HepG2 (cell line): ENCODE data around the gene PLB1. TPM values are rescaled to one million over a fixed set of nuclear protein-coding genes. Genes with fewer than 3 reads are reported as not detected.

Experiments
- ATAC-seq: fragments of 200-7000 bp; cut with Tn5 transposase; 3 replicates; pipeline ENCODE4 v1.9.1; 2020; ENCODE audit warnings: mild to moderate bottlenecking, moderate library complexity
- BruUV-seq: library from RNA; stranded (reverse); fragments of 400-500 nt; replicated peaks from 2 replicates; lab custom pipeline; 2021; lab: Mats Ljungman, UMichigan
- CTCF ChIA-PET: fragments of 300-600 bp; formaldehyde crosslinking; extraction: SDS; loops from one replicate; lab custom pipeline; 2021; ENCODE audit warnings: low total read pairs, inconsistent platforms, low intra/inter-chr PET ratio; lab: Yijun Ruan, JAX
- POLR2A ChIA-PET: fragments of 350-600 bp; sonication (Branson Sonifier 250); formaldehyde crosslinking; loops from one replicate; lab custom pipeline; 2020; ENCODE audit warnings: antibody characterized with exemption, inconsistent platforms; lab: Yijun Ruan, JAX
- DNase-seq: peaks from one replicate; pipeline ENCODE4 v3.0.0-alpha.2; 2015; ENCODE audit warnings: low spot score
- FAIRE-seq: peaks from 3 replicates; lab custom pipeline; 2011; peaks lifted over from hg19 to GRCh38; lab: Jason Lieb, UNC
- H2AFZ ChIP-seq: one replicate; pipeline ENCODE4 v1.6.1; 2011; ENCODE audit warnings: low read length, inconsistent platforms
- H3K27ac ChIP-seq: fragments of 300-600 bp; 3 replicates; pipeline ENCODE4 v1.8.0; 2011; ENCODE audit warnings: mixed run types, mild to moderate bottlenecking, mixed read lengths, low read length, inconsistent platforms; ENCODE audit not compliant: insufficient read depth; ENCODE audit errors: extremely low read length
- H3K27me3 ChIP-seq, 2 experiments: fragments of 200-600 bp in 1 of 2; 2 replicates in 1 of 2; 3 replicates in 1 of 2; pipeline versions ENCODE4 v1.6.0 to v1.8.0; 2011; ENCODE audit warnings: low read length in 2 of 2, mild to moderate bottlenecking in 2 of 2, moderate library complexity in 2 of 2, inconsistent platforms in 1 of 2; ENCODE audit not compliant: insufficient read depth in 2 of 2, control insufficient read depth in 1 of 2
- H3K36me3 ChIP-seq, 2 experiments: fragments of 200-600 bp in 1 of 2; replicated peaks in 1 of 2; 2 replicates in 1 of 2; 3 replicates in 1 of 2; pipeline versions ENCODE4 v1.5.1 to v1.8.0; 2011; ENCODE audit warnings: low read length in 2 of 2, inconsistent platforms in 1 of 2; ENCODE audit not compliant: insufficient read depth in 2 of 2, control insufficient read depth in 1 of 2
- H3K4me1 ChIP-seq: 2 replicates; pipeline ENCODE4 v1.5.1; 2012; ENCODE audit warnings: low read length, inconsistent platforms; ENCODE audit not compliant: insufficient read depth
- H3K4me2 ChIP-seq: 2 replicates; pipeline ENCODE4 v1.6.0; 2011; ENCODE audit warnings: low read depth, low read length, inconsistent platforms
- H3K4me3 ChIP-seq, 3 experiments: fragments of 200-600 bp in 1 of 3; sonication (generic), shearing (Covaris generic) in 1 of 3; replicated peaks in 1 of 3; 2 replicates each; pipeline ENCODE4 v1.5.1; 2011 to 2016; ENCODE audit warnings: low read length in 3 of 3, inconsistent platforms in 2 of 3, low read depth in 2 of 3, mild to moderate bottlenecking in 2 of 3, control low read depth in 1 of 3, mixed read lengths in 1 of 3; ENCODE audit not compliant: insufficient read depth in 1 of 3
- H3K79me2 ChIP-seq: one replicate; pipeline ENCODE4 v1.6.1; 2011; ENCODE audit warnings: low read length, inconsistent platforms; ENCODE audit not compliant: insufficient read depth
- H3K9ac ChIP-seq: 2 replicates; pipeline ENCODE4 v1.6.0; 2011; ENCODE audit warnings: mild to moderate bottlenecking, low read depth, low read length, inconsistent platforms; ENCODE audit not compliant: insufficient read depth
- H3K9me3 ChIP-seq: 2 replicates; pipeline ENCODE4 v1.5.1; 2012; ENCODE audit warnings: mild to moderate bottlenecking, low read length
- H4K20me1 ChIP-seq: 2 replicates; pipeline ENCODE4 v1.6.0; 2011; ENCODE audit warnings: inconsistent platforms, mild to moderate bottlenecking, low read length, moderate library complexity; ENCODE audit not compliant: insufficient read depth
- CREB1 ChIP-seq, 2 experiments: fragments of 450-650 bp in 1 of 2; IDR thresholded peaks; 2 replicates each; pipeline ENCODE4 v1.6.1; 2016 to 2017; ENCODE audit warnings: control low read depth in 1 of 2, mild to moderate bottlenecking in 1 of 2, missing compliant biosample characterization in 1 of 2, missing genetic modification characterization in 1 of 2
- ERF ChIP-seq: IDR thresholded peaks from 2 replicates; pipeline ENCODE4 v1.6.1; 2018; ENCODE audit warnings: missing biosample characterization, missing genetic modification reagents
- HOXA7 ChIP-seq: sonication (generic); formaldehyde crosslinking; IDR thresholded peaks from 2 replicates; pipeline ENCODE4 v1.8.1; 2022; ENCODE audit warnings: mild to moderate bottlenecking, missing genetic modification reagents, moderate library complexity
- ONECUT2 ChIP-seq: sonication (generic); formaldehyde crosslinking; IDR thresholded peaks from 2 replicates; pipeline ENCODE4 v1.4.0; 2020; ENCODE audit warnings: missing genetic modification reagents
- PPARG ChIP-seq: conservative IDR thresholded peaks from 2 replicates; pipeline ENCODE4 v1.6.1; 2016; ENCODE audit warnings: missing biosample characterization, missing genetic modification reagents
- RAD51 ChIP-seq: fragments of 450-650 bp; IDR thresholded peaks from 2 replicates; pipeline ENCODE4 v1.6.1; 2016; ENCODE audit warnings: borderline replicate concordance
- RFX1 ChIP-seq: fragments of 450-650 bp; IDR thresholded peaks from 2 replicates; pipeline ENCODE4 v1.6.1; 2017
- SP4 ChIP-seq: sonication (generic); formaldehyde crosslinking; IDR thresholded peaks from 2 replicates; pipeline ENCODE4 v1.8.1; 2023; ENCODE audit warnings: mild to moderate bottlenecking, missing genetic modification reagents
- ZNF253 ChIP-seq: sonication (generic); formaldehyde crosslinking; IDR thresholded peaks from 2 replicates; pipeline ENCODE4 v1.8.0; 2022; ENCODE audit warnings: mild to moderate bottlenecking, missing genetic modification reagents, borderline replicate concordance
- ZNF33B ChIP-seq: sonication (generic); formaldehyde crosslinking; IDR thresholded peaks from 2 replicates; pipeline ENCODE4 v1.5.1; 2020; ENCODE audit warnings: mild to moderate bottlenecking, missing genetic modification reagents
- ZNF558 ChIP-seq: sonication (generic); formaldehyde crosslinking; IDR thresholded peaks from 2 replicates; pipeline ENCODE4 v1.9.0; 2022; ENCODE audit warnings: mild to moderate bottlenecking, missing genetic modification reagents, borderline replicate concordance
- ZNF672 ChIP-seq: sonication (generic); formaldehyde crosslinking; IDR thresholded peaks from 2 replicates; pipeline ENCODE4 v1.8.1; 2022; ENCODE audit warnings: missing genetic modification reagents
- ZNF879 ChIP-seq: sonication (generic); formaldehyde crosslinking; IDR thresholded peaks from 2 replicates; pipeline ENCODE4 v1.8.1; 2023; ENCODE audit warnings: missing genetic modification reagents
- ZNF883 ChIP-seq: sonication (generic); formaldehyde crosslinking; IDR thresholded peaks from 2 replicates; pipeline ENCODE4 v1.5.1; 2020; ENCODE audit warnings: mild to moderate bottlenecking, missing genetic modification reagents; ENCODE audit errors: not compliant biosample characterization
- ZSCAN20 ChIP-seq: sonication (generic); formaldehyde crosslinking; IDR thresholded peaks from 2 replicates; pipeline ENCODE4 v1.4.0; 2020; ENCODE audit warnings: missing genetic modification reagents, mild to moderate bottlenecking, borderline replicate concordance
- ZSCAN29 ChIP-seq: sonication (generic); formaldehyde crosslinking; conservative IDR thresholded peaks from 2 replicates; pipeline ENCODE4 v1.4.0; 2020; ENCODE audit warnings: mild to moderate bottlenecking, missing genetic modification reagents
- ZXDC ChIP-seq: sonication (generic); formaldehyde crosslinking; IDR thresholded peaks from 2 replicates; pipeline ENCODE4 v1.5.0; 2020; ENCODE audit warnings: mild to moderate bottlenecking, missing genetic modification reagents
- WGBS: methylation state at CpG from one replicate; pipeline ENCODE4 v1.1.6; 2017; ENCODE audit warnings: low lambda C conversion rate; 5-methylcytosine and 5-hydroxymethylcytosine counted together
- in situ Hi-C: cut with HindIII; loops from 2 replicates; pipeline ENCODE4 v1.10.0; 2017; ENCODE audit warnings: low pct_unique_long_range_greater_than_20kb; ENCODE audit not compliant: extremely low pct_ligation_motif_present
- intact Hi-C: fragments of 100-400 bp; cut with micrococcal nuclease; formaldehyde crosslinking; loops from one replicate; pipeline ENCODE4 v1.10.0; 2022; ENCODE audit not compliant: unreplicated experiment
- polyA plus RNA-seq, 8 experiments: library from polyadenylated mRNA; depleted of rRNA in 3 of 8; stranded (reverse) in 7 of 8; unstranded in 1 of 8; fragments of >200 nt; fragmentation: Illumina TruSeq in 4 of 8; extraction: Trizol in 4 of 8; gene quantifications; 2 replicates each; pipeline versions ENCODE4 v1.2.1 to v1.2.3, GENCODE V29; 2011 to 2016; ENCODE audit warnings: low read depth in 4 of 8, missing spikeins in 1 of 8, mixed read lengths in 1 of 8; ENCODE audit not compliant: insufficient read depth in 1 of 8
- total RNA-seq, 5 experiments: library from RNA; depleted of rRNA; stranded (reverse); fragments of >200 nt; fragmentation: Illumina TruSeq; extraction: Trizol; gene quantifications; 2 replicates each; pipeline ENCODE4 v1.2.3, GENCODE V29; 2016; ENCODE audit warnings: low read depth in 1 of 5

PLB1 gene
- total and polyA plus RNA-seq, 2 of the 13 experiments (the other 11 are each of a cell fraction or from before 2014, with no cell fraction given) = 0.20 to 1.8 TPM

GRCh38 chr2:28613186-28613585 lies 117.3 kb downstream of the PLB1 start:
- no peak overlapping the region for H3K4me3 ChIP-seq
- no peaks in the 10 kb centered on the region for H3K9me3 ChIP-seq
- BruUV-seq = no TSS peak
- no peak overlapping the region for H3K9ac ChIP-seq
- no peak for FAIRE-seq
- H3K27ac ChIP-seq = no peak overlapping the region
- H2AFZ ChIP-seq = no peak overlapping the region
- no peaks in the 10 kb centered on the region for H3K79me2 ChIP-seq
- in situ Hi-C loops (no loop called here), intact Hi-C loops (no loop called here)
- ChIA-PET POLR2A (interaction anchor here (2.3 kb wide), 1 partner anchor 138 kb away, joined by 7 read pairs; the partner anchor contains the start of gene PPP1CB), CTCF (no interaction called here)
- H3K4me2 ChIP-seq = no peak overlapping the region
- WGBS = 18% methylated on average over 2 of the region's 2 CpGs
- no peaks in the 10 kb centered on the region for H3K36me3 ChIP-seq
- no peak for DNase-seq
- H4K20me1 ChIP-seq = no peaks in the 10 kb centered on the region
- no peak for TF ChIP-seq ZNF558
- ATAC-seq = no peak
- H3K4me1 ChIP-seq = peaks cover 37% of the 10 kb centered on the region
- H3K27me3 ChIP-seq = peaks cover 0 to 20% of the 10 kb centered on the region in 2 experiments; a peak in 4 of 5 replicates

DNA sequence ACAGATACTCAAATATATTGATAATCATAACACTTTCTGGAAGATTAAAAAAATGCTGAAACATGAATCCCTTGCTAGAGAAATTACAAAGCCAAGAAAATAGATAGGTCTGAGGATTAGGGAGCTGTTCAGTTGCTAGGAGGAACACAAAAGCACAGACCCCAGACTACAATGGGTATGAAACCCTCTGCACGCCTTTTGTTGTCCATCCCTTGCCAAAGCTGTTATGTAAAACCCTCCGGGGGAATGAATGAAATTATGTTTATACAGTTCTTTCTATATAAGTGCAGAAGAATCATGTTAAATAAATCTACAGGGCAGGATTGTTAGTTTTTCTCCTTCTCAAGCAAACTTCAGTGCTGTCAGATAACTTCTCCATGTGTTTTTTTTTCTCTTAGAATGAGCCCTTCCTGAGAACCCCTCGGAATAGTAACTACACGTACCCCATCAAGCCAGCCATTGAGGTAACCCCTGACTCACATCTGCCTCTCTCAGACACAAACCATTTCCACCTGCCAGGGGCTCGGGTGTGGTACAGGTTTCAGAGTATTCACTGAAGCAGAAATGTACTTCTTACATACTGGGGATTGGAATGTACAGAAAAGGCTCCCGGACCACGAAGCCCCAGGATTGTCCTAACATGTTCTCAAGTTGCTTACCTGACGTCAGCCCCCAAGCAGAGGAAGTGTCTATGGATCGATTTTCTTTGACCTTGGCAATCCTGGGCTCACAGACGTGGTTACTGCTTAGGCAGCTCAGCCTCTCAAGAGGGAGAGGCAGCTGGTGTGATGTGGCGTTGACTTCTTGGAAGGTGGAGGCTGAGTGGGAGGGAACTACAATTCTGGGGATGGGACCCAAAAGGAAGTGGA lies 118.0 kb downstream of the PLB1 start:
- Histone ChIP-seq H3K9me3 (no peaks in the 10 kb centered on the region), H3K4me3 (no peak overlapping the region), H3K4me1 (peaks cover 42% of the 10 kb centered on the region), H3K27me3 (peaks cover 0 to 16% of the 10 kb centered on the region in 2 experiments; a peak in 4 of 5 replicates), H3K36me3 (no peaks in the 10 kb centered on the region), H3K27ac (no peak overlapping the region), H3K4me2 (no peak overlapping the region), H4K20me1 (no peaks in the 10 kb centered on the region), H3K79me2 (no peaks in the 10 kb centered on the region), H2AFZ (no peak overlapping the region), H3K9ac (no peak overlapping the region)
- no TSS peak for BruUV-seq
- FAIRE-seq = no peak
- WGBS = 17% methylated on average over 11 of the region's 11 CpGs
- POLR2A ChIA-PET = no interaction called here
- intact Hi-C loops (no loop called here), in situ Hi-C loops (no loop called here)
- CTCF ChIA-PET = no interaction called here
- no peak for ATAC-seq
- DNase-seq = peak; percentile 42
- TF ChIP-seq ZNF879 (CRISPR knock-in tag) (no peak), RAD51 (no peak), ERF (no peak), PPARG (CRISPR knock-in tag) (no peak), ZNF253 (CRISPR knock-in tag) (no peak), HOXA7 (CRISPR knock-in tag) (no peak), ZNF33B (CRISPR knock-in tag) (no peak), RFX1 (no peak), ZSCAN20 (CRISPR knock-in tag) (no peak), CREB1 (IDR thresholded peaks at IDR 0.05) (0 out of 2 replicates have a peak, but pooled peaks have one; percentile 21), CREB1 (CRISPR knock-in tag; IDR thresholded peaks at IDR 0.05) (no peak), ZSCAN29 (CRISPR knock-in tag) (no peak), ONECUT2 (CRISPR knock-in tag) (peak; percentile 87), SP4 (CRISPR knock-in tag) (no peak), ZXDC (CRISPR knock-in tag) (no peak), ZNF672 (CRISPR knock-in tag) (no peak), ZNF883 (CRISPR knock-in tag) (no peak)
